Bronchial epithelial cell (primary cell): ENCODE data around the gene POSTN. TPM values are rescaled to one million over a fixed set of nuclear protein-coding genes. Genes with fewer than 3 reads are reported as not detected.

Source experiments
- DNase-seq: peaks from one replicate; pipeline ENCODE4 v3.0.0-alpha.2; 2010; ENCODE audit warnings: low read depth
- FAIRE-seq: peaks from 2 replicates; lab custom pipeline; 2011; peaks lifted over from hg19 to GRCh38; lab: Jason Lieb, UNC
- H3K27me3 ChIP-seq: 2 replicates; pipeline ENCODE4 v1.5.1; 2011; ENCODE audit warnings: low read length; ENCODE audit not compliant: control insufficient read depth, insufficient read depth
- H3K36me3 ChIP-seq: 2 replicates; pipeline ENCODE4 v1.5.1; 2011; ENCODE audit warnings: low read length; ENCODE audit not compliant: control insufficient read depth, insufficient read depth
- H3K4me3 ChIP-seq: 2 replicates; pipeline ENCODE4 v1.5.1; 2011; ENCODE audit warnings: mild to moderate bottlenecking, low read depth, low read length, control low read depth
- total RNA-seq: library from RNA; depleted of rRNA; stranded (reverse); fragments of >200 nt; gene quantifications from 2 replicates; pipeline ENCODE4 v1.2.1, GENCODE V29; 2014
- TF ChIP-seq, protein P1 (sequence below): IDR thresholded peaks from 2 replicates; pipeline ENCODE4 v1.5.1; 2011; ENCODE audit warnings: mild to moderate bottlenecking, moderate library complexity, low read length, control low read depth, inconsistent platforms; ENCODE audit not compliant: insufficient read depth, severe bottlenecking

Gene POSTN
- total RNA-seq, 1 donor from 2014 or later, result 2.1 TPM

DNA sequence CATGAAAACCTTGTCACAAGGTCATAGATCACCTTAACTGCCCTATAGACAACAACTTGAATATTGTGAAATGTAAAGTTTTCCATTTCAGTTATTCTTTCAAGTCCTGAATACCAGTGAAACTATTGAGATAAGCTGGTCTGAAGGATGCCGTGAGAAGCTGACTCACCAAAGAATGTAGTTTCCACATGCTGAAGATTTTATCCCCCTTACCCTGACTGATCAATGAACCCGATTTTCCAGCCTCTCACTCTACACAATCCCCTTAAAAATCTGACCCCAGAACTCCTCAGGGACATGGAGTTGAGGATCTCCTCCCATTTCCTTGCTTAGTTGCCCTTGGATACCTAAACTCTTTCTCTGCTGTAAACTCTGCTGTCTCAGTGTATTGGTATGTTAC lies 67.5 kb downstream of the POSTN start:
- FAIRE-seq, result no peak
- DNase-seq, result no peak
- Histone ChIP-seq H3K4me3 (no peak overlapping the region), H3K27me3 (no peaks in the 10 kb centered on the region), H3K36me3 (no peaks in the 10 kb centered on the region)
- TF ChIP-seq, protein P1, sequence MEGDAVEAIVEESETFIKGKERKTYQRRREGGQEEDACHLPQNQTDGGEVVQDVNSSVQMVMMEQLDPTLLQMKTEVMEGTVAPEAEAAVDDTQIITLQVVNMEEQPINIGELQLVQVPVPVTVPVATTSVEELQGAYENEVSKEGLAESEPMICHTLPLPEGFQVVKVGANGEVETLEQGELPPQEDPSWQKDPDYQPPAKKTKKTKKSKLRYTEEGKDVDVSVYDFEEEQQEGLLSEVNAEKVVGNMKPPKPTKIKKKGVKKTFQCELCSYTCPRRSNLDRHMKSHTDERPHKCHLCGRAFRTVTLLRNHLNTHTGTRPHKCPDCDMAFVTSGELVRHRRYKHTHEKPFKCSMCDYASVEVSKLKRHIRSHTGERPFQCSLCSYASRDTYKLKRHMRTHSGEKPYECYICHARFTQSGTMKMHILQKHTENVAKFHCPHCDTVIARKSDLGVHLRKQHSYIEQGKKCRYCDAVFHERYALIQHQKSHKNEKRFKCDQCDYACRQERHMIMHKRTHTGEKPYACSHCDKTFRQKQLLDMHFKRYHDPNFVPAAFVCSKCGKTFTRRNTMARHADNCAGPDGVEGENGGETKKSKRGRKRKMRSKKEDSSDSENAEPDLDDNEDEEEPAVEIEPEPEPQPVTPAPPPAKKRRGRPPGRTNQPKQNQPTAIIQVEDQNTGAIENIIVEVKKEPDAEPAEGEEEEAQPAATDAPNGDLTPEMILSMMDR, result no peak

DNA sequence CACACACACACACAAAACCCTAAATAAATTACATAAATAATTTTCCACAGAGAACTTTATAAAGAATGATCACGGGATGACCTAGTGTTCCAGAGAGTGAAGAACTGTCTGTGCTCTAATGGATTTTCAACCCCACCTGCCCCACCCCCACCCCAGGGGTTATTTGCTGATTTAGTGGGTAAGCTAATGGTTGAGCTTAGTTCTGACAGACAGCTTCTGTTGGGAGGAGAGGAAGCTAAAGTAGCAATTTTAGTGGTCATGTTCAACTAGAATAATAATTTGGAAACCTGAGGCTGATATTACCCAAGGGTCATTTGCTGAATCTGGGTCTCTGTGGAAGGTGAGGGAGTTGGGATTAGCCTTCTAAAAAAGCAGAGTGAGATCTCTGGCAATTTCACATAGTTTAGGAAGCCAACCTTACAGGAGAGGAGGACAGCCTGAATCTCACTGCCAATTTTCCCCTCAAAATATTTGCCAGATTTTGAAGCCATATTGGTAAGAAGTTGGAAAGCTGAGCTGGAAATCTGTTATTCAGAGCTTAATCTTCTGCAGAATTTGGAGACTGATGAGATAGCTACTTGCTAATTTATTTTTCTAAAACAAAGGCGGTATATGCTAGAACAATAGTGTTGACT lies 68.7 kb downstream of the POSTN start:
- Histone ChIP-seq H3K4me3 (no peak overlapping the region), H3K36me3 (no peaks in the 10 kb centered on the region), H3K27me3 (no peaks in the 10 kb centered on the region)
- TF ChIP-seq, protein P1, result no peak
- FAIRE-seq (no peak), DNase-seq (no peak)

DNA sequence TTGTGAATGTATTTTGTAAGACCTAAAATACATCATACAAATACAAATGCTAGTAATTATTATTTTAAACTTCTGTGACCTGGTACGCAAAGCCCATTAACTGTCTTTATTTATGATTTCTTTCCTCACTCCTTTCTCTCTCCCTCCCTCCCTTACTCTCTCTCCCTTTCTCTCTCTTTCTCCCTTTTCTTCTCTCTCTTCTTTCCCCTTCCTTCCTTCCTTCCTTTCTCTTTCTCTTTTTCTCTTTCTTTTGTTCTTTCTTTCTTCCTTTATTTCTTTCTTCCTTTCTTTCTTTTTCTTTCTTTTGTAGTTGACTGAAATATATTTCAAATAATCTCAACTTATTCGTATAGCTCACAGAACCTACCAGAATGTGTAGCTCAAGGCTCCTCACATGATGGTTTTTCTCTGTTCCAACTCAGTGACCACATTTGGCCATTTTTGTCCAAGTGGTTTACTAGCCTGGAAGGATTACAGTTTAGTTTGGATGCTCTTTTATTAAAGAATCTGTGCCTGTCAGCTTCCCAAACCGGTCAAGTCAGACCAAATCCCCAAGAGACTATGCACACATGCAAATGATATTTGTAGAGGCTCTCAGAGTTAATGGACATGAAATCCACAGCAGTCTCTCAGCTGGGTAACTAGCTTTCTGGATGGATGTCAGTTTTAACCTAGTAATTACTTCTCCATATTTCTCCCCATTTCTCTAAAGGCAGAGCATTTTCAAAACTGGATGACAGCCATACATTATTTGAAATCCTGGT lies 71.7 kb downstream of the POSTN start:
- no peak for DNase-seq
- TF ChIP-seq, protein P1, result no peak
- FAIRE-seq, result no peak
- H3K4me3 ChIP-seq, result no peak overlapping the region
- no peaks in the 10 kb centered on the region for H3K36me3 ChIP-seq
- H3K27me3 ChIP-seq, result no peaks in the 10 kb centered on the region

DNA sequence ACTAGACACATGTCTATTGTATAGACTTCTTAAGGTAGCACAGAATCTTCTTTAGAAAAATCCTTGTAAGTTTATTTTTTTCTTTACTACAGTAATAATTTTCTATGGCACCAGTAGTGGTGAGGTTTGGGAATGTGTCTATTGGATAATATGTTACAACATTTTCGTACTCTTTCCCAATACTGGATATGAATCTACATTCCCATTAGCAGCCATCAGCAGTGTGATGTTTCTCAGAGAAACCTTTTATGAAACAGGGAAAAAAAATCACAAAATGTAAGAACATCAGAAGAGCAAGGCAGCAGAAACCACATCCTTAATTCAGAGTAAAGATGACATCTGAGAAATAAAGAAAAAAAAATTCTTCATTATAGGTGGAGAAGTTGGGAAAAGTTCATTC lies 83.3 kb downstream of the POSTN start:
- no peak for DNase-seq
- Histone ChIP-seq H3K4me3 (no peak overlapping the region), H3K27me3 (no peaks in the 10 kb centered on the region), H3K36me3 (no peaks in the 10 kb centered on the region)
- TF ChIP-seq, protein P1, result no peak
- no peak for FAIRE-seq
